Measurements from ENCODE around the gene LINGO3.

Gene LINGO3

DNA sequence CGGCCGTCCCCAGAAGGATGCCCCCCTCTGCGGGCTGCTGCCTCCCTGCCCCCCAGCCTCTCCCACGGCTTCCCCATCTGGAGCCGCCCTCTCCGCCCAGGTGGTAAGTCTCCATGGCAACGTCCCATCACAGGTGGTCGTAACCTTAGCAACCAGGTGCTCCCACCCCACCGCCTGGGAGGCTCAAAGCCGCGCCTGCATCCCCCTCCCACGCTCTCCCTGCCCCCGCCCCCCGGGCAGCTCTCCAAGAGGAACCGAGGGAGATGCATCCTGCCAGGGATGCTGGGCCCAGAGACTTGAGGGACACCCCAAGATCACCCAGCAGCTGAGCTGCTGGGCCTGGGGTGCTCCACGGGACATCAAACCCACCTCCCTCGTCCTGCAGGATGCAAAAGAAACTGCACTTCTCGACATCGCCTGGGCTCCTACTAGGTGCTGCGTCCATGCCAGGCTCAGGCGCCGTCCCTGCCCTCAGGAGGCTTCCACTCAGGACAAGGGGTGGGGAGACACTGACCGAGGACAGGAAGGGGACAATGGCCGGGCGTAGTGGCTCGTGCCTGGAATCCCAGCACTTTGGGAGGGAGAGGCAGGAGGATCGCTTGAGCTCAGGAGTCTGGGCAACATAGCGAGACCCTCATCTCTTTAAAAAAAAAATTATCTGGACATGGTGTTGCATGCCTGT, 5.0 kb upstream of the LINGO3 start:
- no peak for DNase-seq (ENCODE audit: low read depth)
- TF ChIP-seq, protein P1, sequence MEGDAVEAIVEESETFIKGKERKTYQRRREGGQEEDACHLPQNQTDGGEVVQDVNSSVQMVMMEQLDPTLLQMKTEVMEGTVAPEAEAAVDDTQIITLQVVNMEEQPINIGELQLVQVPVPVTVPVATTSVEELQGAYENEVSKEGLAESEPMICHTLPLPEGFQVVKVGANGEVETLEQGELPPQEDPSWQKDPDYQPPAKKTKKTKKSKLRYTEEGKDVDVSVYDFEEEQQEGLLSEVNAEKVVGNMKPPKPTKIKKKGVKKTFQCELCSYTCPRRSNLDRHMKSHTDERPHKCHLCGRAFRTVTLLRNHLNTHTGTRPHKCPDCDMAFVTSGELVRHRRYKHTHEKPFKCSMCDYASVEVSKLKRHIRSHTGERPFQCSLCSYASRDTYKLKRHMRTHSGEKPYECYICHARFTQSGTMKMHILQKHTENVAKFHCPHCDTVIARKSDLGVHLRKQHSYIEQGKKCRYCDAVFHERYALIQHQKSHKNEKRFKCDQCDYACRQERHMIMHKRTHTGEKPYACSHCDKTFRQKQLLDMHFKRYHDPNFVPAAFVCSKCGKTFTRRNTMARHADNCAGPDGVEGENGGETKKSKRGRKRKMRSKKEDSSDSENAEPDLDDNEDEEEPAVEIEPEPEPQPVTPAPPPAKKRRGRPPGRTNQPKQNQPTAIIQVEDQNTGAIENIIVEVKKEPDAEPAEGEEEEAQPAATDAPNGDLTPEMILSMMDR (IDR thresholded peaks at IDR 0.05; ENCODE audit: low read depth, low read length, missing control alignments): no peak
- no peak overlapping the region for H3K4me3 ChIP-seq (ENCODE audit: low read depth, low read length)
- in situ Hi-C loops (cut with HindIII; ENCODE audit: low sequenced_read_pairs): no loop called here

DNA sequence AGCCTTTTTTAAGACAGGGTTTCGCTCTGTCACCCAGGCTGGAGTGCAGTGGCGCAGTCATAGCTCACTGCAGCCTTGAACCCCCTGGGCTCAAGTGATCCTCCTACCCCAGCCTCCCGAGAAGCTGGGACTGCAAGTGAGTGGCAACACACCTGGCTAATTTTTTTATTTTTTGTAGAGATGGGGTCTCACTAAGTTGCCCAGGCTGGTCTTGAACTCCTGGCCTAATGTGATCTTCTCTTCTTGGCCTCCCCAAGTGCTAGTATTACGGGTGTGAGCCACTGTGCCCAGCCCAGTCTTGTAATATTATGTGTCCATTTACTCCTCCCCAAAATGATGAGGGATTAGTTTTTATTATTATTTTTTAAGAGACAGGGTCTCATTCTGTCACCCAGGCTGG, 3.1 kb upstream of the LINGO3 start:
- no peak for DNase-seq (ENCODE audit: low read depth)
- TF ChIP-seq, protein P1 (IDR thresholded peaks at IDR 0.05; ENCODE audit: low read depth, low read length, missing control alignments): no peak
- H3K4me3 ChIP-seq (ENCODE audit: low read depth, low read length): no peak overlapping the region
- in situ Hi-C loops (cut with HindIII; ENCODE audit: low sequenced_read_pairs): no loop called here

DNA sequence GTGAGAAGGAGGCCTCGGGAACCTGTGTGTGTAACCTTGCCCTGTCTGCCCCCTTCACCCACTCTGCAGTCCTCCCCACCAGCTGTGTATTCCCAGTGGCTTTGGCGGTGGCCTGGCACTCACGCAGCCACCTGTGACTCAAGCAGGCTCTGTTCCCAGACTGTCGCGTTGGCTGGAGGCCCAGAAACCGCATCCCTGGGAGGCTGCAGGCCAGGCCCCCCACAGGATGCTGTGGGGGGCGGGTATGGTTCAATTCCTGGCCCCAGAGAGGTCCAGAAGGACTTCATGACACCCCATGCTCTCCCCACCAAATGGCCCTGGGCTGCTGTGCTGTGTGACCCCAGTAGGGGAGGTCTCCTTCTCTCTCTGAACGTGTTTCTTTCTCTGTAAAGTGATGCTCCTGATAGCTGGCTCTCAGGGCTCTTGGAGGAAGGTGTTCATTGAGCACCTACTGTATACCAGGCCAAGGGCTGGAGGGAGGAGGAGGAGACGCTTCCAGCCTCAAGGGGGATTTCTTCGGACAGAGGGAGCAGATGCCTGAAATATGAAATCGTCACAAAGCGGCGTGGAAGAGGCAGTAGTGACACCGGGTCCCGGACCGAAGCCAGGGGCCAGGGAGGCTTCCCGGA, 1.9 kb upstream of the LINGO3 start:
- TF ChIP-seq, protein P1 (IDR thresholded peaks at IDR 0.05; ENCODE audit: low read depth, low read length, missing control alignments): no peak
- in situ Hi-C loops (cut with HindIII; ENCODE audit: low sequenced_read_pairs): no loop called here
- H3K4me3 ChIP-seq (ENCODE audit: low read depth, low read length): no peak overlapping the region
- DNase-seq (ENCODE audit: low read depth): peak; percentile 15

DNA sequence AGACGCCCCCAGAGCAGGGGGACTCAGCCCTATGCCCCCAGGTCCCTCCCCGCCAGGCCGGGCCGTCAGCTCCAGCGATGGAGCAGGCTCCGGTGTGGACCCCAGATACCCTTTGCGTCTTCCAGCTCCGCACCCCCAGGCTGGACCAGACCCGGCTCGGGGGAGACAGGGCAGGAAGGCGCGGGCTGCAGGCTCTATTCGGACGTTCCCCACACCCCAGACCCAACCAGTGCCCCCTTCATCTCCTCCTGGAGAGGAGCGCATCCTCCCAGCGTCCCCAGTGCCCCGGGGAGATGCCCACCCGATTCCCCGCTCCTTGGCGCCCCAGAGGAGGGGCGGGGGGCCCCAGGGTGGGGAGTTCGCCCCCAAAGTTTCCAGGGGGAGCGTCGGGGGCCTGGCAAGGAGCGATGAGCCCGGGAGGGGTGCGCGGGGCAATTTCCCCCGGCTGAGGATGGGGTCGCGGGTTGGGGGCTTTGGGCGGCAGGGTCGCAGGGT, 389 bp downstream of the LINGO3 start:
- peak overlapping the region; percentile 7 for H3K4me3 ChIP-seq (ENCODE audit: low read depth, low read length)
- no peak for DNase-seq (ENCODE audit: low read depth)
- TF ChIP-seq, protein P1 (IDR thresholded peaks at IDR 0.05; ENCODE audit: low read depth, low read length, missing control alignments): no peak
- in situ Hi-C loops (cut with HindIII; ENCODE audit: low sequenced_read_pairs): no loop called here

DNA sequence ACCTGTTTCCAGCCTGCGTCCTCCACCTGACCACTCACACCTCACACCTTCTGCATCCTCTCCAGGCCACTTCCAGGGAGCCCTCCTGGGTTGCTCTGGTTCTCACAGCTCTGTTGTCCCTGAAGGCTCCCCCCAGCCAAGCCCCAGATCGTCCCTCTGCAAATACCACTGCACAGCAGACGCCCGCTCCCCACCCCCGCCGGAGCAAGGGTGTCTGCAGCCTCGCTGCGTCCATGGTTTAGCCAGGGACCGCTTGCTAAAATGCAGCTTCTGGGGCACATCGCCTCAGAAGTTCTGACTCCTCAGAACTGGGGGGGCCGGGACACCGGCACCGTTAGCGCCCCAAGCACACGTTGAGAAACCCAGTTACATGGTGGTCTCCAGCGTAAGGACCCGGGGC, 983 bp downstream of the LINGO3 start:
- in situ Hi-C loops (cut with HindIII; ENCODE audit: low sequenced_read_pairs): no loop called here
- no peak for DNase-seq (ENCODE audit: low read depth)
- TF ChIP-seq, protein P1 (IDR thresholded peaks at IDR 0.05; ENCODE audit: low read depth, low read length, missing control alignments): no peak
- H3K4me3 ChIP-seq (ENCODE audit: low read depth, low read length): no peak overlapping the region

DNA sequence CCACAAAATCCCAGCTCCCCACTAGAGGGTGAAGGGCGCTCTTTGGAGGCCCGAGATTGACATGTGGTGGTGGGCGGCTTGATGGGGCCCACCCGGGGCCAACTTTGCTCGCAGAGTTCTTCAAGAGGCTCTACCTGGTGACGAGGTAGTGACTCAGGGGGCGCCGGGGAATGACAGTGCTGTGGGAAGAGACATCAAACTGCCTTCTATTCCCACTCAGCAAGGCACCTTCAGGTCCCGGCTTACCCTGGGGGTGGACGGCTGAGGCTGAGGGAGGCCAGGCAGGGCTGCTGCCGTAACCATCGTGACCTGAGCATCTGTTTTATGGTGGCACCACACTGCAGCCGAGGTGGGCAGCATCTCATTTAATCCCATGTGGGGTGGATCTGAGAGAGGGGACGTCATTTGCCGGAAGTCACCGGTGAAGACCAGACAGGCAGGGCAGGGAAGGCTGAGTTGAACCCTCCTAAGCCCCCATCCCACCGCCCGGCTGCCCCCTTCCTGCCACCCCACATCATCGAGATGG, 1.6 kb downstream of the LINGO3 start:
- no peak for DNase-seq (ENCODE audit: low read depth)
- in situ Hi-C loops (cut with HindIII; ENCODE audit: low sequenced_read_pairs): no loop called here

More for the DNA sequence above, 1.6 kb downstream of the LINGO3 start:
- TF ChIP-seq, protein P1 (IDR thresholded peaks at IDR 0.05; ENCODE audit: low read depth, low read length, missing control alignments): no peak
- H3K4me3 ChIP-seq (ENCODE audit: low read depth, low read length): no peak overlapping the region

All from astrocyte of the cerebellum (primary cell).